Colon (tissue), 2 donors: ENCODE data around the gene SELENOI.
"Not testable (repeated sequence)": the region's sequence is repeated elsewhere in the genome, so short reads cannot be mapped to it uniquely, and the experiment has no call there.

Experiments
- FAIRE-seq: peaks from 2 replicates; lab custom pipeline; 2012; peaks lifted over from hg19 to GRCh38; lab: Jason Lieb, UNC
- donor health status: control.
- donor health status: control.

SELENOI gene

DNA sequence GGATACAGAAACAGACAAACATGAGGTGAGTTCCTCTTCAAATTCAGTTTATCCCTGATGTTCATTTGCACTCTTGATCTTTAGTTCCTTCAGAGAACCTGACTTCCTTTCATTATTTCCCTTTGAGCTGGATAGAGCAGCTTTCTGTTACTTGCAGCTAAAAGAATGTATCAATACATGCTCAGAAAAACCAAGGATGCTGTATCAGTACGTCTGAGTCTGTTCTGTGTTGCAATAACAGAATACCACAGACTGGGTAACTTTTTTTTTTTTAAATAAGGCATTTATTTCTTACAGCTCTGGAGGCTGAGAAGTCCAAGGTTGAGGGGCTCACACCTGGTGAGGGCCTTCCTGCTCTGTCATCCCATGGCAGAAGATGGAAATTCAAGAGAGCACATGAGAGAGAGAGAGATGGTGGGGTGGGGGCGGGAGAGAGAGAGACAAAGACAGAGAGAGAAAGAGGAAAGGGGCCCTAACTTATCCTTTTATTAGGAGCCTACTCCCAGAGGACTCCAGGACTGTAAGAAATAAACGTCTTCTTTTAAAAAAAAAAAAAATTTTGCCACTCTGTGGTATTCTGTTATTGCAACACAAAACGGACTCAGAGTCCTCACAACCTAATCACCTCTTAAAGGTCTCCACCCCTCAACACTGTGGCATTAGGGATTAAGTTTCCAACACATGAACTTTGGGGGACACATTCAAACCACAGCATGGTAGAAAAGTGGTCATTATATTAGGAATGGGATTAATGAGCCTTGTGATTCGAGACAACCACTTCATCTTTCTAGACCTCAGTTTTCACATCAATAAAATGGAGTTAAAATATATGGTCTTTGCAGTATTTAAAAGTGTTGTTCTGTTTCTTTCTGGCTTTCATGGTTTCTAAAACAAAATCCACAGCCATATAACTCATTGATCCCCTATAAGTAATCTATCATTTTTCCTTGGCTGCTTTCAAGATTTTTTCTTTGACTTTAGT lies 18.4 kb upstream of the SELENOI start:
- FAIRE-seq, result no peak

GRCh38 chr2:26329083-26329482 lies 16.9 kb upstream of the SELENOI start:
- FAIRE-seq, result not testable (repeated sequence)

GRCh38 chr2:26330114-26330549 lies 15.8 kb upstream of the SELENOI start:
- peak; percentile 21 for FAIRE-seq

- FAIRE-seq, result no peak
These were observed 15.3 kb upstream of the SELENOI start for GRCh38 chr2:26330604-26331003.

DNA sequence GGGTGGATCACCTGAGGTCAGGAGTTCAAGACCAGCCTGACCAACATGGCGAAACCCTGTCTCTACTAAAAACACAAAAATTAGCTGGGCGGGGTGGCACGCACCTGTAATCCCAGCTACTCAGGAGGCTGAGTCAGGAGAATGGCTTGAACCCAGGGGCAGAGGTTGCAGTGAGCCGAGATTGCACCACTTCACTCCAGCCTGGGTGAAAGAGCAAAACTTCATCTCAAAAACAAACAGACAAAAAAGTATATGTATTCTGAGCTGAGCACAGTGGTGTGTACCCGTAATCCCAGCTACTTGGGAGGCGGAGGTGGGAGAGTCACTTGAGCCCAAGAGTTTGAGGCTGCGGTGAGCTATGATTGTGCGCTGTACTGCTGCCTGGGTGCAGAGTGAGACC lies 14.6 kb upstream of the SELENOI start:
- FAIRE-seq, result not testable (repeated sequence)

DNA sequence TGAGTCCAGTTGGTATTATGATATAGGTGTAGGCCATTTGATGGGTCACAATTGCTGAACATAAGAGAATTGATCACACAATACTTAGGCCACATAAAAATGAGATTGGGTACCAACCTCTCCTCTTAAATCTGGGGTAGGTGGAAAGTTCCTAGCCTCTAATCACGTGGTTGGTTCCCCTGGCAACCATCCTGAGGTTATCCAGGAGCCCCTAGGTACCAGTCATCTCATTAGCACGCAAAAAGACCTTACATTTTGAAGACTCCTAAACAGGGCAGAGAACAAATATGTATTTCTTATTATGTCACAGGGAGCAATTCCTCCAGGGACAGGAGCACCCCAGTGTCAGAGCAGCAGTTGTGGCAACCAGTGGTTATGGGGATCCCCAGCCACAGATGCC lies 12.7 kb upstream of the SELENOI start:
- no peak for FAIRE-seq

- FAIRE-seq, result no peak
These were observed 10.7 kb upstream of the SELENOI start for GRCh38 chr2:26335231-26335630.

- no peak for FAIRE-seq
These were observed 9.2 kb upstream of the SELENOI start for GRCh38 chr2:26336719-26337118.

DNA sequence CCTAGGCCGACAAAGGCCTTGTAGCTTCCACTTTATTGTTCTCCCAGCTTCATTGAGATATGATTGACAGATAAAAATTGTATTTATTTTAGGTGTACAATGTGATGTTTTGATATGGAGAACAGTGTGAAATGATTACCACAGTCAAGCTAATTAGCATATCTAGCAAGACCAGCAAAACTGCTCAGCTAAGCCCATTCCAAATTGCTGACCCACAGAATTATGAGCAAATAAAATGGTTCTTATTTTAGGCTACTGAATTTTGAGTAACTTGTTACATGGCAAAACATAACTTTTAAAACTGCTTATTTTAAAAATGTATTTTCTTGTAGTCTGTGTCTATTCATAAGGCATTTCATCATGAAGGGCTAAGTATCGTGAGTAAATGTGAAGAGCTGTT lies 8.6 kb upstream of the SELENOI start:
- no peak for FAIRE-seq

DNA sequence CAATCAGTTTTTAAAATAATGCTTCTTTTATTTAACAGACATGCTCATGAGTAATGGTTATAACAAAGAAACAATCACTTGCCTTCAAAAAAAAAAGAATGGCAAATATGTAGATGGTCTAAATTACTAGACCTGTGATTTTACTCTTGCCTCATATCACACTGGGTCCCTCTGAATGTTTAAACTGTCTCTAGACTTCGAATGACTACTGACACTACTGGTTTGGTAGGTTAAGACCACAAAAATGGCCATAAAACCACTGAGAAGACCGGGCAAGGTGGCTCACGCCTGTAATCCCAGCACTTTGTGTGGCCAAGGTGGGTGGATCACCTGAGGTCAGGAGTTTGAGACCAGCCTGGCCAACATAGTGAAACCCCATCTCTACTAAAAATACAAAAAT lies 5.1 kb upstream of the SELENOI start:
- FAIRE-seq, result no peak

DNA sequence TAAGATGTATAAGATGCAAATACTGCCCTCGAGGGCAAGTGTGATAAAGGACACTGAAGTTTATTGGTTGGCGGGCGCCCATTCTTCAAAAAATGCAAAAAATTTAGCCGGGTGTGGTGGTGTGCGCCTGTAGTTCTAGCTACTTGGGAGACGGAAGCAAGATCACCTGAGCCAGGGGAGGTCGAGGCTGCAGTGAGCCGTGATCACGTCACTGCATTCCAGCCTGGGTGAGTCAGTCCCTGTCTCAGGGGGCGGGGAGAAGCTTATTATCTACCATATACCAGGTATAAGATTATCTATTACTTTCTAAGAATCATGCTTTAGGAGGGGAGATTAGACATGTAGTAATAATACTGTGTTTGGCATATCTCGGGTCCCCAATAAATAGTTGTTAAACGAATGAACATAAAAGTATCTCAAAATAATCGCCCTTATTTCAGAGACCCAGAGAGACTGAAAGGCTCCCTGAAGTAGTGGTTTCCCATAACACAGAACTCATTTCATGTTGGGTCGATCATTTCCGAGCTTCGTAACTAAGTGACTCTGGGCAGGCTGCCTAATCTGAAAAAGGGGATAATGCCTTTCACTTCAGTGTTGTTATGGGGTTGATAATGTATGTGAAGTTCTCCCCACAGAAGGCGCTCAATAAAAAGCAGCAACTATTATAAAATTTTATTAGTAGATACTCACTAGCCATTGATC lies 1.2 kb upstream of the SELENOI start:
- FAIRE-seq, result no peak

DNA sequence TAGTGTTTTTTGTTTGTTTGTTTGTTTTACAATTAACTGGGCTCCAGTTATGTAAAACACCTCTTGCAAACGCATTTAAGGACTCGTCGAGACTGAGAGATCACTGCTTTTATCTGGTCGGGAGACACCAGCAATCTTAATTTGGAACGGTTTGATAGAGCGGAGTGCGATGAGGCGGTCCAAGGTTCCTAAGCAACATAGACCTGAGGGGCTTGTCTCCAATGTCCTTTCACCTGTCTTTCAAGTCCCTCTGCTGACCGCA lies 729 bp upstream of the SELENOI start:
- FAIRE-seq, result no peak

- no peak for FAIRE-seq
These were observed 611 bp downstream of the SELENOI start, which contains the start of gene ADGRF3 for GRCh38 chr2:26346454-26347053. TSS of gene ADGRF3 (minus strand) at chr2:26346789. CDS start at chr2:26346234, 555 bp downstream.

- FAIRE-seq, result no peak
These were observed 1.4 kb downstream of the SELENOI start for GRCh38 chr2:26347286-26347865.

DNA sequence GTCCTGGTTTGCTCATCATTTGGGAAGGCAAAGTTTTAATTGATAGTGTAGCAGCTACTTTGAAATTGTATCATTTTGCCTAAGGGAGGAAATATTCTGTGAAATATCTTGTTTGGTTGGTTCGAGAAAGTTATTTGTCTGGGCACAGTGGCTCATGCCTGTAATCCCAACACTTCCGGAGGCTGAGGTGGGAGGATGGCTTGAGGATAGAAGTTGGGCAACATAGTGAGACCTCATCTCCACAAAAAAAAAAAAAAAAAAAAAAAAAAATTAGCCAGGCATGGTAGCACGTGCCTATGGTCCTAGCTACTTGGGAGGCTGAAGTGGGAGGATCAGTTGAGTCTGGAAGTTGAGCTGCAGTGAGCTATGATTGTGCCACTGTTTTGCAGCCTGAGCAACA lies 3.7 kb downstream of the SELENOI start:
- FAIRE-seq, result no peak

- FAIRE-seq, result no peak
These were observed 5.6 kb downstream of the SELENOI start for GRCh38 chr2:26351375-26352090.

GRCh38 chr2:26352892-26353291 lies 6.9 kb downstream of the SELENOI start:
- FAIRE-seq, result no peak

DNA sequence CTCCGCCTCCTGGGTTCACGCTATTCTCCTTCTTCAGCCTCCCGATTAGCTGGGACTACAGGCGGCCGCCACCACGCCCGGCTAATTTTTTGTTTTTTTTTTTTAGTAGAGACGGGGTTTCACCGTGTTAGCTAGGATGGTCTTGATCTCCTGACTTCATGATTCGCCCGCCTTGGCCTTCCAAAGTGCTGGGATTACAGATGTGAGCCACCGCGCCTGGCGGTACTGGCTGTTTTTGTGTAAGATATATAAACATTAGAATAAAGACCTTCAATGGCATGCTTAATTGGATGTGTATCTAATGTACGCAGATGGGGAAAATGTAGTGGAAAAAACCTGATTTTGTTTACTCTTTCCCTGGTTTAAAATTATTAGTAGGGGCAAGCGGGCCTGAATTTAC lies 8.5 kb downstream of the SELENOI start:
- not testable (repeated sequence) for FAIRE-seq

- no peak for FAIRE-seq
These were observed 9.4 kb downstream of the SELENOI start for GRCh38 chr2:26355038-26355995.

GRCh38 chr2:26356111-26356510 lies 10.2 kb downstream of the SELENOI start:
- FAIRE-seq, result no peak

DNA sequence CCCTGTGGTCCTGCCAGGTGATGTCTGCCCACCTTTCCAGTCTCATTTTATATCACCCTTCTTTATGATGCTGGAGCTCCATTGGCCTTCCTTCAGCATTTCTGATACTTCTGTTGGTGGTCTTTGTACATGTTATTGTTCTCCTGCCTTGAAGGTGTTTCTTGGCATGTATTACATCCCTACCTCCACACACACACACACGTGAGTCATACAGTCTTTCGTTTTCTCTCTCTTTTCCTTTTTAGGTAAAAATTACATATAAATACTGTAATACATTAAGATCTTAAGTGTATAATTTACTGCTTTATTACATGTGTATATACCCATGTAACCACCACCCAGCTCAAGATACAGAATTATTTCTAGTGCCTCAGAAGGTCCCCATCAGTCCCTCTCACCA lies 10.8 kb downstream of the SELENOI start:
- FAIRE-seq, result no peak
